IMR-90 (cell line): Measurements from ENCODE around the gene SOBP. TPM values are rescaled to one million over a fixed set of nuclear protein-coding genes. Genes with fewer than 3 reads are reported as not detected.

Experiments
- ATAC-seq: fragments of 200-7000 bp; cut with Tn5 transposase; 2 replicates; pipeline ENCODE4 v1.9.1; 2020; ENCODE audit warnings: low read depth, mild to moderate bottlenecking, moderate library complexity
- BruUV-seq: library from RNA; stranded (reverse); fragments of 400-500 nt; replicated peaks from 2 replicates; lab custom pipeline; 2021; lab: Mats Ljungman, UMichigan
- CTCF ChIA-PET: fragments of 300-600 bp; formaldehyde crosslinking; extraction: SDS; loops from one replicate; lab custom pipeline; 2021; ENCODE audit warnings: antibody characterized with exemption; lab: Yijun Ruan, JAX
- POLR2A ChIA-PET: fragments of 300-600 bp; sonication (Branson Sonifier 250); formaldehyde crosslinking; loops from one replicate; lab custom pipeline; 2022; ENCODE audit warnings: antibody characterized with exemption; ENCODE audit not compliant: unreplicated experiment; lab: Charles Lee
- DNase-seq: peaks from one replicate; pipeline ENCODE4 v3.0.0; 2013
- H2AFZ ChIP-seq: replicated peaks from 2 replicates; pipeline ENCODE3; 2013; ENCODE audit warnings: low read length, mild to moderate bottlenecking; ENCODE audit not compliant: poor library complexity
- H2AK5ac ChIP-seq: 2 replicates; pipeline ENCODE4 v1.6.1; 2013; ENCODE audit warnings: low read depth, low read length, inconsistent platforms
- H2AK9ac ChIP-seq: replicated peaks from 2 replicates; pipeline ENCODE3; 2013; ENCODE audit warnings: mild to moderate bottlenecking, low read depth, low read length, moderate library complexity; ENCODE audit not compliant: poor library complexity
- H2BK120ac ChIP-seq: 2 replicates; pipeline ENCODE4 v1.6.1; 2013; ENCODE audit warnings: low read depth, low read length, inconsistent platforms
- H2BK15ac ChIP-seq: 3 replicates; pipeline ENCODE4 v1.6.1; 2013; ENCODE audit warnings: low read depth, low read length, inconsistent platforms
- H2BK20ac ChIP-seq: 2 replicates; pipeline ENCODE4 v1.6.1; 2013; ENCODE audit warnings: low read depth, mild to moderate bottlenecking, inconsistent platforms, low read length, moderate library complexity
- H2BK5ac ChIP-seq: 2 replicates; pipeline ENCODE4 v1.6.1; 2013; ENCODE audit warnings: mild to moderate bottlenecking, low read depth, low read length, inconsistent platforms; ENCODE audit not compliant: poor library complexity, severe bottlenecking
- H3K14ac ChIP-seq: replicated peaks from 2 replicates; pipeline ENCODE4 v1.6.1; 2013; ENCODE audit warnings: low read depth, low read length, inconsistent platforms
- H3K18ac ChIP-seq: 2 replicates; pipeline ENCODE4 v1.6.1; 2013; ENCODE audit warnings: low read depth, low read length, control low read depth
- H3K23ac ChIP-seq: 2 replicates; pipeline ENCODE4 v1.6.1; 2013; ENCODE audit warnings: low read depth, low read length, inconsistent platforms
- H3K27ac ChIP-seq: 2 replicates; pipeline ENCODE4 v1.5.1; 2013; ENCODE audit warnings: mild to moderate bottlenecking, control low read depth, low read length; ENCODE audit not compliant: insufficient read depth
- H3K27me3 ChIP-seq: 2 replicates; pipeline ENCODE4 v1.6.1; 2013; ENCODE audit warnings: low read length; ENCODE audit not compliant: control insufficient read depth, insufficient read depth
- H3K36me3 ChIP-seq: 2 replicates; pipeline ENCODE4 v1.6.1; 2013; ENCODE audit warnings: low read length, mixed read lengths; ENCODE audit not compliant: control insufficient read depth, insufficient read depth
- H3K4ac ChIP-seq: 2 replicates; pipeline ENCODE4 v1.6.1; 2013; ENCODE audit warnings: low read depth, low read length, inconsistent platforms
- H3K4me1 ChIP-seq: 2 replicates; pipeline ENCODE4 v1.6.1; 2013; ENCODE audit warnings: low read length, mixed read lengths; ENCODE audit not compliant: control insufficient read depth, insufficient read depth
- H3K4me2 ChIP-seq: 2 replicates; pipeline ENCODE4 v1.6.1; 2013; ENCODE audit warnings: low read depth, mild to moderate bottlenecking, control low read depth, low read length, moderate library complexity
- H3K4me3 ChIP-seq: 2 replicates; pipeline ENCODE4 v1.5.1; 2013; ENCODE audit warnings: low read depth, mild to moderate bottlenecking, control low read depth, low read length, moderate library complexity; ENCODE audit not compliant: insufficient read depth
- H3K56ac ChIP-seq: 2 replicates; pipeline ENCODE4 v1.6.1; 2013; ENCODE audit warnings: low read length, inconsistent platforms; ENCODE audit not compliant: insufficient read depth; ENCODE audit errors: extremely low read depth
- H3K79me1 ChIP-seq, 2 experiments: 2 replicates each; pipeline ENCODE4 v1.6.1; 2013; ENCODE audit warnings: low read length in 2 of 2, inconsistent platforms in 1 of 2, low read depth in 1 of 2
- H3K9ac ChIP-seq: 2 replicates; pipeline ENCODE4 v1.6.1; 2013; ENCODE audit warnings: low read depth, low read length, control low read depth
- H3K9me1 ChIP-seq: 2 replicates; pipeline ENCODE4 v1.6.1; 2013; ENCODE audit warnings: low read length, inconsistent platforms; ENCODE audit not compliant: insufficient read depth
- H3K9me3 ChIP-seq: 2 replicates; pipeline ENCODE4 v1.6.1; 2013; ENCODE audit warnings: low read length; ENCODE audit not compliant: control insufficient read depth, insufficient read depth
- H4K20me1 ChIP-seq: 2 replicates; pipeline ENCODE4 v1.6.1; 2013; ENCODE audit warnings: low read length, inconsistent platforms; ENCODE audit not compliant: insufficient read depth
- H4K5ac ChIP-seq: 2 replicates; pipeline ENCODE4 v1.6.1; 2013; ENCODE audit warnings: mild to moderate bottlenecking, low read depth, low read length, control low read depth
- H4K8ac ChIP-seq, 2 experiments: 2 replicates each; pipeline ENCODE4 v1.6.1; 2013; ENCODE audit warnings: low read depth in 2 of 2, low read length in 2 of 2, control low read depth in 1 of 2, inconsistent platforms in 1 of 2
- H4K91ac ChIP-seq: 2 replicates; pipeline ENCODE4 v1.6.1; 2013; ENCODE audit warnings: low read depth, low read length, inconsistent platforms; ENCODE audit not compliant: insufficient read depth
- BHLHE40 ChIP-seq: fragments of 150-350 bp; IDR thresholded peaks from 2 replicates; pipeline ENCODE4 v1.6.1; 2016; ENCODE audit warnings: mild to moderate bottlenecking, low read depth, low read length
- CEBPB ChIP-seq: IDR thresholded peaks from 2 replicates; pipeline ENCODE4 v1.6.1; 2012; ENCODE audit warnings: low read depth, low read length, improper control_type of control experiment
- CHD1 ChIP-seq: IDR thresholded peaks from 2 replicates; pipeline ENCODE4 v1.6.1; 2012; ENCODE audit warnings: low read depth, low read length, improper control_type of control experiment
- FOS ChIP-seq: fragments of 150-350 bp; IDR thresholded peaks from 2 replicates; pipeline ENCODE4 v1.6.1; 2016; ENCODE audit warnings: low read depth, low read length
- MAFK ChIP-seq: IDR thresholded peaks from 2 replicates; pipeline ENCODE4 v1.6.1; 2012; ENCODE audit warnings: low read depth, low read length, improper control_type of control experiment
- MAZ ChIP-seq: IDR thresholded peaks from 2 replicates; pipeline ENCODE4 v1.6.1; 2012; ENCODE audit warnings: low read depth, mild to moderate bottlenecking, low read length, improper control_type of control experiment, moderate library complexity, borderline replicate concordance
- MXI1 ChIP-seq: IDR thresholded peaks from 2 replicates; pipeline ENCODE4 v1.6.1; 2012; ENCODE audit warnings: low read depth, mild to moderate bottlenecking, low read length, moderate library complexity, borderline replicate concordance
- NFE2L2 ChIP-seq: fragments of 150-350 bp; IDR thresholded peaks from 2 replicates; pipeline ENCODE4 v1.6.1; 2016; ENCODE audit warnings: low read depth, mild to moderate bottlenecking, low read length
- POLR2A ChIP-seq: IDR thresholded peaks from 2 replicates; pipeline ENCODE4 v1.6.1; 2012; ENCODE audit warnings: mild to moderate bottlenecking, low read depth, low read length
- RAD21 ChIP-seq: IDR thresholded peaks from 2 replicates; pipeline ENCODE4 v1.6.1; 2012; ENCODE audit warnings: low read length, improper control_type of control experiment
- RCOR1 ChIP-seq: IDR thresholded peaks from 2 replicates; pipeline ENCODE4 v1.6.1; 2012; ENCODE audit warnings: mild to moderate bottlenecking, low read length, improper control_type of control experiment; ENCODE audit not compliant: insufficient replicate concordance
- RFX5 ChIP-seq: IDR thresholded peaks from 2 replicates; pipeline ENCODE4 v1.8.0; 2012; ENCODE audit warnings: low read depth, mild to moderate bottlenecking, low read length, moderate library complexity
- SMC3 ChIP-seq: fragments of 150-350 bp; IDR thresholded peaks from 2 replicates; pipeline ENCODE4 v1.6.1; 2016; ENCODE audit warnings: low read depth, mild to moderate bottlenecking, antibody characterized with exemption, low read length, moderate library complexity
- WGBS, 2 experiments: methylation state at CpG; one replicate each; pipeline versions ENCODE4 v1.1.5 to v1.1.7; 2013; ENCODE audit warnings: missing lambda C conversion rate in 2 of 2; ENCODE audit not compliant: insufficient read length in 1 of 2; ENCODE audit errors: extremely low coverage in 2 of 2; 5-methylcytosine and 5-hydroxymethylcytosine counted together
- dilution Hi-C: fragments of 300-500 bp; cut with HindIII; formaldehyde crosslinking; loops from one replicate; pipeline ENCODE4 v1.14.3; 2018; ENCODE audit warnings: low sequenced_read_pairs; ENCODE audit not compliant: unreplicated experiment
- in situ Hi-C: fragments of 300-500 bp; cut with MboI; formaldehyde crosslinking; loops from 3 replicates; pipeline ENCODE4 v1.14.3; 2019; ENCODE audit warnings: low sequenced_read_pairs, inconsistent platforms, mixed read lengths
- intact Hi-C: fragments of 100-400 bp; cut with micrococcal nuclease; formaldehyde crosslinking; loops from 2 replicates; pipeline ENCODE4 v1.10.0; 2022
- polyA plus RNA-seq, 3 experiments: library from polyadenylated mRNA; depleted of rRNA; stranded (reverse); fragments of >200 nt; gene quantifications; 2 replicates each; pipeline ENCODE4 v1.2.3, GENCODE V29; 2012; ENCODE audit warnings: low replicate concordance in 1 of 3
- total RNA-seq: library from RNA; depleted of rRNA; stranded (reverse); fragments of >200 nt; gene quantifications from 2 replicates; pipeline ENCODE4 v1.2.3, GENCODE V29; 2012
- TF ChIP-seq, protein P1 (sequence below): fragments of 150-350 bp; IDR thresholded peaks from 2 replicates; pipeline ENCODE4 v1.6.1; 2017; ENCODE audit warnings: mild to moderate bottlenecking, antibody characterized with exemption, low read length, low read depth
- TF ChIP-seq, protein P2 (sequence below): fragments of 150-350 bp; IDR thresholded peaks from 2 replicates; pipeline ENCODE4 v1.6.1; 2016; ENCODE audit warnings: low read depth, mild to moderate bottlenecking, low read length, moderate library complexity, borderline replicate concordance
- TF ChIP-seq, protein P3 (sequence below): conservative IDR thresholded peaks from 2 replicates; pipeline ENCODE4 v1.5.1; 2012; ENCODE audit warnings: mild to moderate bottlenecking, low read depth, low read length, improper control_type of control experiment

Gene SOBP
- total and polyA plus RNA-seq, 2 of the 4 experiments (the other 2 are of a cell fraction): 0.60 to 0.72 TPM

DNA sequence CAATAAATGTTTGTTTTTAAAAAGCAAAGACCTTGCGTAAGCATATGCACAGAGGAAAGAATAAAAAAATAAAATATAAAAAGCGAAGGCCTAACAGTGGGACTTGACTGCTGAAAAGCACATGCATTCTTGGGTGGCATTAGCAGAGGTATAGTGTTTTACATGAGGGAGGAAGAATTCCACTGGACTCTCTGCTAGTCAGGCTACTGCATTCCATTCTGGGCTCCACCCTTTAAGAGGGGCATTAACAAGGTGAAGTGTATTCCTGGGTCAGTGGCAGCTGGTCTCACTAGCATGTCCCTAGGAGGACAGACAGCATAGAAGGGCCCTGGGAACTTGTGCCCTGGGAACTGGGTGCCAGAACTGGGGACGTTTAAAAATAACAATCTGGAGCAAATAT lies 134.1 kb downstream of the SOBP start:
- Histone ChIP-seq H3K9me3 (no peaks in the 10 kb centered on the region), H2BK20ac (no peak overlapping the region), H2BK15ac (no peak overlapping the region), H3K4ac (no peak overlapping the region), H4K8ac (no peak overlapping the region), H3K14ac (no peak overlapping the region), H4K20me1 (no peaks in the 10 kb centered on the region), H3K9ac (no peak overlapping the region), H3K4me2 (no peak overlapping the region), H3K9me1 (no peaks in the 10 kb centered on the region; the same call in 1 of the 2 replicates), H3K56ac (no peak overlapping the region), H3K4me3 (no peak overlapping the region), H3K18ac (no peak overlapping the region; the same call in 1 of the 2 replicates), H2AK5ac (no peak overlapping the region), H3K27me3 (no peaks in the 10 kb centered on the region), H3K23ac (no peak overlapping the region), H2BK5ac (no peak overlapping the region), H4K91ac (no peak overlapping the region), H4K5ac (no peak overlapping the region), H2AFZ (no peak overlapping the region), H2AK9ac (no peak overlapping the region), H3K4me1 (peaks cover 3% of the 10 kb centered on the region; the same call in 1 of the 2 replicates), H3K36me3 (no peaks in the 10 kb centered on the region), H3K27ac (no peak overlapping the region), H2BK120ac (no peak overlapping the region), H3K79me1 (no peaks in the 10 kb centered on the region)
- ChIA-PET CTCF (no interaction called here), POLR2A (no interaction called here)
- no TSS peak for BruUV-seq
- dilution Hi-C loops (no loop called here), in situ Hi-C loops (no loop called here), intact Hi-C loops (no loop called here)
- TF ChIP-seq FOS (no peak), RFX5 (no peak), CEBPB (no peak), POLR2A (no peak), CHD1 (no peak), RCOR1 (no peak), MAZ (no peak), SMC3 (no peak), BHLHE40 (no peak), RAD21 (no peak), NFE2L2 (no peak), MAFK (no peak), MXI1 (no peak)
- TF ChIP-seq, protein P1, sequence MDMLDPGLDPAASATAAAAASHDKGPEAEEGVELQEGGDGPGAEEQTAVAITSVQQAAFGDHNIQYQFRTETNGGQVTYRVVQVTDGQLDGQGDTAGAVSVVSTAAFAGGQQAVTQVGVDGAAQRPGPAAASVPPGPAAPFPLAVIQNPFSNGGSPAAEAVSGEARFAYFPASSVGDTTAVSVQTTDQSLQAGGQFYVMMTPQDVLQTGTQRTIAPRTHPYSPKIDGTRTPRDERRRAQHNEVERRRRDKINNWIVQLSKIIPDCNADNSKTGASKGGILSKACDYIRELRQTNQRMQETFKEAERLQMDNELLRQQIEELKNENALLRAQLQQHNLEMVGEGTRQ: no peak
- TF ChIP-seq, protein P2, sequence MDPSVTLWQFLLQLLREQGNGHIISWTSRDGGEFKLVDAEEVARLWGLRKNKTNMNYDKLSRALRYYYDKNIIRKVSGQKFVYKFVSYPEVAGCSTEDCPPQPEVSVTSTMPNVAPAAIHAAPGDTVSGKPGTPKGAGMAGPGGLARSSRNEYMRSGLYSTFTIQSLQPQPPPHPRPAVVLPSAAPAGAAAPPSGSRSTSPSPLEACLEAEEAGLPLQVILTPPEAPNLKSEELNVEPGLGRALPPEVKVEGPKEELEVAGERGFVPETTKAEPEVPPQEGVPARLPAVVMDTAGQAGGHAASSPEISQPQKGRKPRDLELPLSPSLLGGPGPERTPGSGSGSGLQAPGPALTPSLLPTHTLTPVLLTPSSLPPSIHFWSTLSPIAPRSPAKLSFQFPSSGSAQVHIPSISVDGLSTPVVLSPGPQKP: no peak
- TF ChIP-seq, protein P3, sequence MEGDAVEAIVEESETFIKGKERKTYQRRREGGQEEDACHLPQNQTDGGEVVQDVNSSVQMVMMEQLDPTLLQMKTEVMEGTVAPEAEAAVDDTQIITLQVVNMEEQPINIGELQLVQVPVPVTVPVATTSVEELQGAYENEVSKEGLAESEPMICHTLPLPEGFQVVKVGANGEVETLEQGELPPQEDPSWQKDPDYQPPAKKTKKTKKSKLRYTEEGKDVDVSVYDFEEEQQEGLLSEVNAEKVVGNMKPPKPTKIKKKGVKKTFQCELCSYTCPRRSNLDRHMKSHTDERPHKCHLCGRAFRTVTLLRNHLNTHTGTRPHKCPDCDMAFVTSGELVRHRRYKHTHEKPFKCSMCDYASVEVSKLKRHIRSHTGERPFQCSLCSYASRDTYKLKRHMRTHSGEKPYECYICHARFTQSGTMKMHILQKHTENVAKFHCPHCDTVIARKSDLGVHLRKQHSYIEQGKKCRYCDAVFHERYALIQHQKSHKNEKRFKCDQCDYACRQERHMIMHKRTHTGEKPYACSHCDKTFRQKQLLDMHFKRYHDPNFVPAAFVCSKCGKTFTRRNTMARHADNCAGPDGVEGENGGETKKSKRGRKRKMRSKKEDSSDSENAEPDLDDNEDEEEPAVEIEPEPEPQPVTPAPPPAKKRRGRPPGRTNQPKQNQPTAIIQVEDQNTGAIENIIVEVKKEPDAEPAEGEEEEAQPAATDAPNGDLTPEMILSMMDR: no peak
- WGBS, 2 experiments: no CpG with 5 or more reads among the region's 3 CpGs
- DNase-seq: no peak
- no peak for ATAC-seq
